ENCODE results near the gene ACSBG1.

Gene ACSBG1

DNA sequence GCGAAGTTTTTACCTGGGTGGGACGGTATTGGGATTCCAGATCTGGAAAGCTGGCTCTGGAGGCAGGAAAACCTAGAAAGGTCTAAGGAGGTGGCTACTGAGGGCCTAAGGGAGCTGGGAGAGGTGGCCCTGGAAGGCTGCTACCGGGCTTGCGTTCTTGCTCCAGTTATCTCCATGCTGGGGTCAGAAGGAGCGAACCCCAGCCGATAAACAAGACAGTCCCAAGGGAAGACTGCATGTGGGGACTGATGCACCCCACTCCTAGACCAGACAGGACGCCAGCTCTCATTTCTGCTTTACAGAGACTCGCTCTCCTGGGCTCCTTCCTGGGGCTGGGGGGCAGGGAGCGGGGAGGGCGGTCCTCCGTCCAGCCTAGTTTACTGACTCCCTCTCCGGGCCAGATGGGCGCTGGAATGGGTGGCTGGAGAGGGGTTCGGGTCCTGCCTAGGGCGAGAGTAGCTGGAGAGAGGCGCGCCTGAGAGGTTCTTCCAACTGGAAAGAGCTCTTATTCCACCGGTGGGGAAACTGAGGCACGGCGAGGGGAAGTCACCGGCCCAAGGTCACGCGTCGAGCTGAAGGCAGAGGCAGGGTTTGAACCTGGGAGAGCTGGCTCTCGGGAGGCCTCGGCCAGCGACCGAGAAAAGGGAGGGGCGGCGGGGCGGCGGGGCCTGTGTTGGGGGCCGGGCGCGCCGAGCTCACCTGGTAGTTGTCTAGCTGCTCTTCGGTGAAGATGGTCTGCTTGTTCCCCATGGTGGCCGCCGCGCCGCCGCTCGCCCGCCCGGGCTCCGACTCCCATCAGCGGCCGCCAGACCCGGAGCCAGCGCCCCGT is 103.7 kb downstream of the ACSBG1 start:
- DNase-seq (ENCODE audit: low spot score): no peak

DNA sequence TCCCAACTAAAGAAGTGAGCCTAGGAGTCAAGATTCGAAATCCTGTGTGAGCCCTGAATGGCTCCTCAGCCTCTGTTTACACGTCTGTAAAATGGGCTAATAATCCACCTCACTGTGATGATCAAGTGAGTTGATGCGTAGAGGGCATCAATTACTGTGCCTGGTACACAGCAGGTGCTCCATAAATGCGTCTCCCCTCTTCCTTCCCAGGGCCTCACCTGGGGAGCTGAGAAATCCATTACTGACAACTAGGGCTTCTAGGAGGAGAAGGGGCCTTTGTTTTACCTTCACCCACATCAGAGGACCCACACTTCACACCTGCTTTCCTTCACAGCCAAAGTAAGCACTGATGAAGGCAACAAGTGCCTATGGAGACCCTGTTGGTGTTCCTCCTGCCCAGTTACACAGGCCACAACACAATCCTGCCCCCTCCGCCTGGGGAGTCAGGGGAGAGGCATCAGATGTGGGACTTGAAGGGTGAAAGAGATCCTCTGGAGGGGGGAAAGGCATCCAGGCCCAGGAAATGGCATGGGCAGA is 104.5 kb downstream of the ACSBG1 start:
- DNase-seq (ENCODE audit: low spot score): no peak

DNA sequence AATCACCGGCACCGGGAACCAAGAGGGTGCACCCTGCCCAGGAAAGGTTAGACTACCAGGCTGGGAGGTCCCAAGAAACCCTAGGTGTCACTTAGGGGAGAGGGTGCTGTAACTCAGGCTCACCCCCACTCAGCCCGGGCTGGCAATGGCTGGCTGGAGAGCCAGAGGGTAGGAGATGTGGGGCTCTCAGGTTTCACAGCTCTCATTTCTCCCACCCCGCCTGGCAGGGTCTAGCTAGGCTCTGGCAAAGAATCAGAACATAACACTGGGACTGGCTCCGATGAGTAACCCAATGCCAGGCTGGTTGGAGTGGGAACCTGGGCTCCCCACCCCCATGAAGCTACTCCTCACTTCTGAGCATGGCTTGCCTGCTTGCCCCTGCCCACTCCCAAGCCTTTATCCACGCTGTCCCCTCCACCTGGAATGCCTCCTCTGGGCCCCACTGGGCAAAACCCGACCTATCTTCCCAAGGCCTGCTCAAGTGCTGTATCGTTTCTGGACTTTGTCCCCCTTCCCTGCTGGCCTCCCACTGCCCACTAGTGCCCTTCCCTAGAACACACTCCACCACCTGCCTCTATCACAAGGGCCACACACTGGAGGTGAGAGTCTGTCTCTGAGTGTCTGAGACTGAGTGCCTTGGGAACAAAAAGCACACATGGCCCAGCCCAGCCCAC is 105.2 kb downstream of the ACSBG1 start:
- no peak for DNase-seq (ENCODE audit: low spot score)

DNA sequence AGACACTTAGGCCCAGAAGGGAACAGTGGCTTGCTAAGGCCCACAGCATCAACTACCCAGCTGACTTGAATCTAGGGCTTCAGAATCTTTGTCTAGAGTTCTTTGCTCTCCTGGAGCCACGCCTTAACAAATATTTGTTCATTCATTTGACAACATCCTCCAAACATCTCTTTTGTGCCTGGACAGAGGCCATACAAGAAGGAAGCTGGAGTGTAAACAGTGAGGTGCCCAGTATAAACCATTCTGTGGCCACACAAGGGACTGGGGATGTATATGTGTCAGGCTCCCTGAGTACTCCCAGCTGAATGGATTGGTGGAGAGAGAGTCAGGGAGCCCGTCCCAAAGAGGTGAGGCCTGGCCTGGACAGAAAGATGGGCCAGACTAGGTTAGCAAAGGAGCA is 106.5 kb downstream of the ACSBG1 start:
- DNase-seq (ENCODE audit: low spot score): no peak

DNA sequence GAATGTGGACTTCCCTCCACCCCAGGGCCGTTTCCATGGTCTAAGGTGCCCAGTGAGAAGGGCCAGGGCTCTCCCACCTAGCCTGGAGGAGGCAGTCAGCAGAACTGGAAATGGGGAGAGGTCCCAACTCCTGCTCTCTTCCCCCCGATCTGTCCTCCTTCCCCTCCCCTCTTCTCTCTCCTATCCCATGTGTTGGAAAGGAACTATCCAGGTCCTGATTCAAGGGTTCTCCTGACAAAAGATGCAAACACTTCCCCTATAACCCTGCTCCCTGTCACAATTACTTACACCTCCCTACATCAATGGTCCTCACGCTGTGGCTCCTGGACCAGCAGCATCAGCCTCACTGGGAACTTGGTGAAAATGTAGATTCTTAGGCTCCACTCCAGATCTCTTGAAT is 109.1 kb downstream of the ACSBG1 start:
- no peak for DNase-seq (ENCODE audit: low spot score)

DNA sequence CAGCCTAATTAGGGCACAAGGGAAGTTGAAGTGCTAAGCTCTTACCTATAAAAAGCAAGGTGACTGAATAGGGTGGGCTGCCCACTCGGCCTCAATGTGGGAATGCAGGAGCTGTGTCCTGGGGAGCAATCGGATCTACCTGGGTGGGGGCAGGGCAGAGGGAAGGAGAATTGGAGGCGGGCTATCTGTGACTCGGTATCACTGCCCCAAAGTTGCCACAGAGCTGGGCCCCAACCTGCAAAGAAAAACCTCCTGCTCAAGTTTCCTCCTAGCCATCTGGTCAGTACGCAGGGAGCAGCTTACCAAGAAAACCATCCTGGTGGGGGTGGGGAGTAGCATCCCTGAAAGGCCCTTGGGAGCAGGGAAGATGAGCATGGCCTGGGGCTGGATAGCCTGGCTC is 113.8 kb downstream of the ACSBG1 start:
- DNase-seq (ENCODE audit: low spot score): no peak

Measured in pons (tissue), 1 donor.